A549 (cell line): ENCODE measurements around the gene ZNF750. TPM values are rescaled to one million over a fixed set of nuclear protein-coding genes. Genes with fewer than 3 reads are reported as not detected.

Experiments used
- ATAC-seq, 2 experiments: fragments of 200-7000 bp in 1 of 2; fragments of >200 bp in 1 of 2; cut with Nextera tagmentation in 1 of 2; cut with Tn5 transposase in 1 of 2; 3 replicates each; pipeline versions ENCODE4 v1.8.0 to v1.9.1; 2018 to 2020; ENCODE audit warnings: mild to moderate bottlenecking in 1 of 2, moderate library complexity in 1 of 2
- CTCF ChIA-PET: fragments of 300-600 bp; sonication (Branson Sonifier 250); formaldehyde crosslinking; extraction: SDS; loops from one replicate; lab custom pipeline; 2021; ENCODE audit warnings: antibody characterized with exemption, inconsistent platforms; lab: Yijun Ruan, JAX
- POLR2A ChIA-PET: fragments of 350-600 bp; formaldehyde crosslinking; extraction: SDS; loops from one replicate; lab custom pipeline; 2021; ENCODE audit warnings: antibody characterized with exemption, inconsistent platforms; lab: Yijun Ruan, JAX
- DNase-seq, 2 experiments: peaks; one replicate each; pipeline versions ENCODE4 v3.0.0 to v3.0.0-alpha.2; 2011 to 2016; ENCODE audit warnings: low read depth in 1 of 2, low spot score in 1 of 2
- FAIRE-seq: peaks from 2 replicates; lab custom pipeline; 2011; peaks lifted over from hg19 to GRCh38; lab: Jason Lieb, UNC
- H3K27ac ChIP-seq, 2 experiments: fragments of >200 bp; sonication (Bioruptor Twin); formaldehyde crosslinking; 3 replicates each; pipeline ENCODE4 v1.5.1; 2016 to 2017
- H3K4me1 ChIP-seq: fragments of >200 bp; sonication (Bioruptor Twin); formaldehyde crosslinking; 3 replicates; pipeline ENCODE4 v1.6.1; 2016
- H3K4me2 ChIP-seq: fragments of >200 bp; sonication (Bioruptor Twin); formaldehyde crosslinking; 3 replicates; pipeline ENCODE4 v1.6.1; 2016
- H3K4me3 ChIP-seq: fragments of >200 bp; sonication (Bioruptor Twin); formaldehyde crosslinking; 3 replicates; pipeline ENCODE4 v1.5.1; 2016
- H3K9me3 ChIP-seq: fragments of >200 bp; sonication (Bioruptor Twin); formaldehyde crosslinking; 3 replicates; pipeline ENCODE4 v1.6.1; 2016
- CHD2 ChIP-seq: fragments of 150-350 bp; IDR thresholded peaks from 2 replicates; pipeline ENCODE4 v1.6.1; 2014; ENCODE audit warnings: low read length; ENCODE audit not compliant: partially characterized antibody
- EHMT2 ChIP-seq: fragments of 200-600 bp; sonication (generic); IDR thresholded peaks from 2 replicates; pipeline ENCODE4 v1.6.1; 2016; ENCODE audit warnings: antibody characterized with exemption, low read depth, mild to moderate bottlenecking, moderate library complexity
- FOSB ChIP-seq: fragments of 250-450 bp; sonication (Bioruptor Pico); IDR thresholded peaks from 2 replicates; pipeline ENCODE4 v1.5.0; 2020; ENCODE audit warnings: mild to moderate bottlenecking, moderate library complexity
- FOSL2 ChIP-seq, 2 experiments: fragments of 450-650 bp in 1 of 2; fragments of >200 bp in 1 of 2; sonication (Bioruptor Twin) in 1 of 2; formaldehyde crosslinking; IDR thresholded peaks; 2 replicates each; pipeline versions ENCODE4 v1.5.0 to v1.6.1; 2016 to 2020; ENCODE audit warnings: mild to moderate bottlenecking in 1 of 2, moderate library complexity in 1 of 2
- HOXB5 ChIP-seq: fragments of 250-450 bp; sonication (Bioruptor Pico); IDR thresholded peaks from 2 replicates; pipeline ENCODE4 v1.5.0; 2020; ENCODE audit warnings: mild to moderate bottlenecking, moderate library complexity
- RAD21 ChIP-seq, 2 experiments: fragments of >200 bp in 1 of 2; sonication (Bioruptor Twin) in 1 of 2; formaldehyde crosslinking in 1 of 2; IDR thresholded peaks in 1 of 2; conservative IDR thresholded peaks in 1 of 2; 2 replicates in 1 of 2; 3 replicates in 1 of 2; pipeline ENCODE4 v1.6.1; 2012 to 2018; ENCODE audit warnings: inconsistent platforms in 1 of 2
- SMC3 ChIP-seq: fragments of >200 bp; sonication (Bioruptor Twin); formaldehyde crosslinking; IDR thresholded peaks from 3 replicates; pipeline ENCODE4 v1.6.1; 2018; ENCODE audit warnings: inconsistent platforms
- ZNF302 ChIP-seq: fragments of 250-450 bp; sonication (Bioruptor Pico); IDR thresholded peaks from 2 replicates; pipeline ENCODE4 v1.9.0; 2021; ENCODE audit warnings: inconsistent platforms, mild to moderate bottlenecking, moderate library complexity
- ZSCAN20 ChIP-seq: fragments of 250-450 bp; sonication (Bioruptor Pico); IDR thresholded peaks from 2 replicates; pipeline ENCODE4 v1.8.0; 2022; ENCODE audit warnings: mild to moderate bottlenecking, moderate library complexity
- WGBS: methylation state at CpG from one replicate; pipeline ENCODE4 v1.1.6; 2017; ENCODE audit errors: missing lambda C conversion rate; 5-methylcytosine and 5-hydroxymethylcytosine counted together
- polyA plus RNA-seq, 4 experiments: library from polyadenylated mRNA; depleted of rRNA in 3 of 4; stranded (reverse); fragments of >200 nt; fragmentation: RNase III in 1 of 4; extraction: RNeasy Plus Mini Kit Qiagen cat#74134 plus additional on column Dnase treatment in 1 of 4; gene quantifications; 2 replicates in 3 of 4; 3 replicates in 1 of 4; pipeline ENCODE4 v1.2.3, GENCODE V29; 2011 to 2017
- TF ChIP-seq, protein P1 (sequence below): fragments of 200-600 bp; sonication (generic); IDR thresholded peaks from 2 replicates; pipeline ENCODE4 v1.6.1; 2016; ENCODE audit warnings: antibody characterized with exemption, mild to moderate bottlenecking, moderate library complexity
- TF ChIP-seq, protein P2 (sequence below): fragments of >200 bp; sonication (Bioruptor Twin); formaldehyde crosslinking; IDR thresholded peaks from 3 replicates; pipeline ENCODE4 v1.5.1; 2016
- TF ChIP-seq, protein P3 (sequence below): fragments of 150-350 bp; IDR thresholded peaks from 2 replicates; pipeline ENCODE4 v1.6.1; 2014; ENCODE audit warnings: low read depth, mild to moderate bottlenecking, low read length
- TF ChIP-seq, protein P4 (sequence below): fragments of 250-450 bp; sonication (Bioruptor Pico); IDR thresholded peaks from 2 replicates; pipeline ENCODE4 v1.5.0; 2020; ENCODE audit warnings: low read depth, mild to moderate bottlenecking, moderate library complexity

Gene ZNF750
- polyA plus RNA-seq, 2 of the 4 experiments (the other 2 are of a cell fraction), result not detected

DNA sequence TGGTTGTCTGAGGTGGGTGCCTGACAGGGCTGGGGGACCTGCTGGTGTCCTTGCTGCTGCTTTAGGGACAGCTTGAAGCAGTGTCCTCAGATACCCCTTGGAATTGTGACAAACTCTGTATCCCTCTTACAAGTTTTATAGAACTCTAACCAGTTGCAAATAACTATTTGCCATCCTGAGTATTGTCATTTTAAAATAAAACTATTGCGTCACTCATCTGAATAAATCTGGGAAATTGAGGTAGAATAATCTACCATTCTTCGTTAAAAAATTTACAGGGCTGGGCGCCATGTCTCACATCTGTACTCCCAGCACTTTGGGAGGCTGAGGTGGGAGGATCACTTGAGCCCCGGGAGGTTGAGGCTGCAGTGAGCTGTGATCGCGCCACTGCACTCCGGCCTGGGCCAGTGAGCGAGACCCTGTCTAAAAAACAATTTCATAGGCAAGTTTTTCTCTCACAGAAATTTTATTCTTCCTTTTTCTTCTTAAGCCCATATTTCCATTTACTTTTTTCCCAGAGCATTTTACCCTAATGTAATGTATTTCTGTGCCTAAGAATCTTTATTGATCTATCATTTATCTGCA lies 14.2 kb downstream of the ZNF750 start:
- Histone ChIP-seq H3K4me3 (no peak overlapping the region), H3K4me1 (no peaks in the 10 kb centered on the region), H3K4me2 (no peak overlapping the region), H3K27ac (no peak overlapping the region), H3K9me3 (peaks cover 6% of the 10 kb centered on the region; the same call in 2 of the 3 replicates)
- TF ChIP-seq, protein P1, sequence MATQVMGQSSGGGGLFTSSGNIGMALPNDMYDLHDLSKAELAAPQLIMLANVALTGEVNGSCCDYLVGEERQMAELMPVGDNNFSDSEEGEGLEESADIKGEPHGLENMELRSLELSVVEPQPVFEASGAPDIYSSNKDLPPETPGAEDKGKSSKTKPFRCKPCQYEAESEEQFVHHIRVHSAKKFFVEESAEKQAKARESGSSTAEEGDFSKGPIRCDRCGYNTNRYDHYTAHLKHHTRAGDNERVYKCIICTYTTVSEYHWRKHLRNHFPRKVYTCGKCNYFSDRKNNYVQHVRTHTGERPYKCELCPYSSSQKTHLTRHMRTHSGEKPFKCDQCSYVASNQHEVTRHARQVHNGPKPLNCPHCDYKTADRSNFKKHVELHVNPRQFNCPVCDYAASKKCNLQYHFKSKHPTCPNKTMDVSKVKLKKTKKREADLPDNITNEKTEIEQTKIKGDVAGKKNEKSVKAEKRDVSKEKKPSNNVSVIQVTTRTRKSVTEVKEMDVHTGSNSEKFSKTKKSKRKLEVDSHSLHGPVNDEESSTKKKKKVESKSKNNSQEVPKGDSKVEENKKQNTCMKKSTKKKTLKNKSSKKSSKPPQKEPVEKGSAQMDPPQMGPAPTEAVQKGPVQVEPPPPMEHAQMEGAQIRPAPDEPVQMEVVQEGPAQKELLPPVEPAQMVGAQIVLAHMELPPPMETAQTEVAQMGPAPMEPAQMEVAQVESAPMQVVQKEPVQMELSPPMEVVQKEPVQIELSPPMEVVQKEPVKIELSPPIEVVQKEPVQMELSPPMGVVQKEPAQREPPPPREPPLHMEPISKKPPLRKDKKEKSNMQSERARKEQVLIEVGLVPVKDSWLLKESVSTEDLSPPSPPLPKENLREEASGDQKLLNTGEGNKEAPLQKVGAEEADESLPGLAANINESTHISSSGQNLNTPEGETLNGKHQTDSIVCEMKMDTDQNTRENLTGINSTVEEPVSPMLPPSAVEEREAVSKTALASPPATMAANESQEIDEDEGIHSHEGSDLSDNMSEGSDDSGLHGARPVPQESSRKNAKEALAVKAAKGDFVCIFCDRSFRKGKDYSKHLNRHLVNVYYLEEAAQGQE, result no peak
- TF ChIP-seq CHD2, result no peak
- no peak for TF ChIP-seq SMC3
- TF ChIP-seq ZNF302, result no peak
- no peak for DNase-seq
- POLR2A ChIA-PET, result no interaction called here
- no peak for FAIRE-seq
- no peak for ATAC-seq
- CTCF ChIA-PET, result interaction anchor here (1.4 kb wide), 1 partner anchor 21 kb away, joined by 4 read pairs; no protein-coding TSS in a partner anchor
- 95% methylated on average over 8 of the region's 8 CpGs for WGBS

DNA sequence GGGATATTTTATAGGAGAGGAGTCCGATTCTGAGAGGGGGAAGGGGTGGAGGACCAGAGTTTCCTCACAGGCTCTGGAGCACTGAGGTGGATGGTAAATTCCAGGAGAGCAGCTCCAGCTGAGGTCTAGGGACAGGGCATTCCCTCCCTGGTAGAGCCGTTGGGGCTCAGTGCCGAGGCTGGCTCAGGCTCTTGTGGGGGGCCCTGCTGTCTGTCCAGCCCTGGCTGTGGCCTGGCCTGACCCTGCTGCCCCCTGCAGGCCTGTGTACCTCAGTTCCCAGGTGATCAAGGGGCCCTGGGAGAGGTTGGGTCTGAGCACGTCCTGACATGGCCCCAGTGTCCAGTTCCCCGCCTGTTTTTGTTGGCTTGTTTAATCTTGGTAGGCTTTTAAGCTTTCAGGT lies 16.8 kb downstream of the ZNF750 start:
- Histone ChIP-seq H3K4me3 (no peak overlapping the region), H3K4me2 (no peak overlapping the region), H3K27ac (no peak overlapping the region), H3K4me1 (no peaks in the 10 kb centered on the region), H3K9me3 (peaks cover 19% of the 10 kb centered on the region)
- peak; percentile 69 to 83; a peak in 4 of 6 replicates for ATAC-seq
- 95% methylated on average over 5 of the region's 5 CpGs for WGBS
- ChIA-PET CTCF (interaction anchor here (1.0 to 1.6 kb wide), 7 partner anchors 11 to 155 kb away, joined by 3 to 6 read pairs (median 4); no protein-coding TSS in a partner anchor), POLR2A (no interaction called here)
- TF ChIP-seq, protein P2, sequence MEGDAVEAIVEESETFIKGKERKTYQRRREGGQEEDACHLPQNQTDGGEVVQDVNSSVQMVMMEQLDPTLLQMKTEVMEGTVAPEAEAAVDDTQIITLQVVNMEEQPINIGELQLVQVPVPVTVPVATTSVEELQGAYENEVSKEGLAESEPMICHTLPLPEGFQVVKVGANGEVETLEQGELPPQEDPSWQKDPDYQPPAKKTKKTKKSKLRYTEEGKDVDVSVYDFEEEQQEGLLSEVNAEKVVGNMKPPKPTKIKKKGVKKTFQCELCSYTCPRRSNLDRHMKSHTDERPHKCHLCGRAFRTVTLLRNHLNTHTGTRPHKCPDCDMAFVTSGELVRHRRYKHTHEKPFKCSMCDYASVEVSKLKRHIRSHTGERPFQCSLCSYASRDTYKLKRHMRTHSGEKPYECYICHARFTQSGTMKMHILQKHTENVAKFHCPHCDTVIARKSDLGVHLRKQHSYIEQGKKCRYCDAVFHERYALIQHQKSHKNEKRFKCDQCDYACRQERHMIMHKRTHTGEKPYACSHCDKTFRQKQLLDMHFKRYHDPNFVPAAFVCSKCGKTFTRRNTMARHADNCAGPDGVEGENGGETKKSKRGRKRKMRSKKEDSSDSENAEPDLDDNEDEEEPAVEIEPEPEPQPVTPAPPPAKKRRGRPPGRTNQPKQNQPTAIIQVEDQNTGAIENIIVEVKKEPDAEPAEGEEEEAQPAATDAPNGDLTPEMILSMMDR, result peak; percentile 9; the same call in 1 of the 3 replicates
- TF ChIP-seq, protein P3, sequence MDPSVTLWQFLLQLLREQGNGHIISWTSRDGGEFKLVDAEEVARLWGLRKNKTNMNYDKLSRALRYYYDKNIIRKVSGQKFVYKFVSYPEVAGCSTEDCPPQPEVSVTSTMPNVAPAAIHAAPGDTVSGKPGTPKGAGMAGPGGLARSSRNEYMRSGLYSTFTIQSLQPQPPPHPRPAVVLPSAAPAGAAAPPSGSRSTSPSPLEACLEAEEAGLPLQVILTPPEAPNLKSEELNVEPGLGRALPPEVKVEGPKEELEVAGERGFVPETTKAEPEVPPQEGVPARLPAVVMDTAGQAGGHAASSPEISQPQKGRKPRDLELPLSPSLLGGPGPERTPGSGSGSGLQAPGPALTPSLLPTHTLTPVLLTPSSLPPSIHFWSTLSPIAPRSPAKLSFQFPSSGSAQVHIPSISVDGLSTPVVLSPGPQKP, result no peak
- TF ChIP-seq, protein P1, result no peak
- FAIRE-seq, result no peak
- peak in 1 of 2 experiments; percentile 45 for DNase-seq

DNA sequence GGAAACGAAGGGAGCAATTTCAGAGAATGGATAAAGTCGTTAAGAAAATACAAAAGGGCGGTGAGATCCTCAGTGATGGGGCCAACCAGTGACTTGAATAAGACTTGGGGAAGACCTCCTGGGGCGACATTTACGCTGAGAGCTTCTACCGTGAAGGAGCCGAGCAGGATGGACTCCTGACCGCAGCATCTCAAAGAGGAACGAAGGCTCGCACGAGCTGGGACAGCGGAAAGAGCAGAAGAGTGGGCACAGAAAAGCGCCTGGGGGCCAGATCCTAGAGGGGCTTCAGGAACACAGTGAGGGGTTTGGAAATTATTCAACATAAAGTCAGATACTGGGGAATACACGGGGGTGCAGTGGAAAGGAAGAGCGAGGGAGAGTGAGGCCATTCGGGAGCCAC lies 17.5 kb downstream of the ZNF750 start:
- TF ChIP-seq RAD21 (conservative IDR thresholded peaks at IDR 0.05 in 1 of 2, IDR thresholded peaks at IDR 0.05 in 1 of 2), result no peak
- TF ChIP-seq FOSL2 (IDR thresholded peaks at IDR 0.05), result no peak
- TF ChIP-seq FOSL2 (CRISPR knock-in tag; IDR thresholded peaks at IDR 0.05), result no peak
- TF ChIP-seq EHMT2, result no peak
- no peak for TF ChIP-seq HOXB5
- TF ChIP-seq, protein P4, sequence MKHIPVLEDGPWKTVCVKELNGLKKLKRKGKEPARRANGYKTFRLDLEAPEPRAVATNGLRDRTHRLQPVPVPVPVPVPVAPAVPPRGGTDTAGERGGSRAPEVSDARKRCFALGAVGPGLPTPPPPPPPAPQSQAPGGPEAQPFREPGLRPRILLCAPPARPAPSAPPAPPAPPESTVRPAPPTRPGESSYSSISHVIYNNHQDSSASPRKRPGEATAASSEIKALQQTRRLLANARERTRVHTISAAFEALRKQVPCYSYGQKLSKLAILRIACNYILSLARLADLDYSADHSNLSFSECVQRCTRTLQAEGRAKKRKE (CRISPR knock-in tag), result no peak
- no peak for TF ChIP-seq FOSB
- no peak for TF ChIP-seq ZSCAN20
- TF ChIP-seq, all 56 proteins: peak for 0
- no peak overlapping the region for H3K27ac ChIP-seq

More for the DNA sequence above, 17.5 kb downstream of the ZNF750 start:
- H3K4me1 ChIP-seq, result no peaks in the 10 kb centered on the region
- ATAC-seq (no peak), DNase-seq (no peak), FAIRE-seq (no peak)
- CTCF ChIA-PET, result interaction anchor here (1.0 to 1.6 kb wide), 6 partner anchors 12 to 154 kb away, joined by 3 to 6 read pairs (median 4); no protein-coding TSS in a partner anchor
- 91% methylated on average over 16 of the region's 16 CpGs for WGBS
- H3K4me2 ChIP-seq, result no peak overlapping the region
- peaks cover 19% of the 10 kb centered on the region for H3K9me3 ChIP-seq
- H3K4me3 ChIP-seq, result no peak overlapping the region
- POLR2A ChIA-PET, result no interaction called here
